Neural cell (in vitro differentiated cells): ENCODE data around the gene TSPAN32.

ENCODE experiments used
- CTCF ChIP-seq: fragments of 450-650 bp; IDR thresholded peaks from 2 replicates; pipeline ENCODE4 v1.5.1; 2014; ENCODE audit warnings: antibody characterized with exemption, mild to moderate bottlenecking, moderate library complexity; ENCODE audit not compliant: poor library complexity, severe bottlenecking
- EZH2 ChIP-seq: fragments of 200-600, 300-800 bp; shearing (Covaris generic), sonication (generic); IDR thresholded peaks from 2 replicates; pipeline ENCODE4 v1.6.1; 2014; ENCODE audit warnings: antibody characterized with exemption, low read length, borderline replicate concordance, mild to moderate bottlenecking; ENCODE audit not compliant: insufficient read depth, poor library complexity, severe bottlenecking
- SMC3 ChIP-seq: fragments of 450-650 bp; conservative IDR thresholded peaks from 2 replicates; pipeline ENCODE4 v1.6.1; 2014; ENCODE audit warnings: antibody characterized with exemption, mild to moderate bottlenecking, moderate library complexity; ENCODE audit not compliant: poor library complexity

- TF ChIP-seq CTCF (no peak), EZH2 (no peak), SMC3 (no peak)
These were observed 26.2 kb downstream of the TSPAN32 start for GRCh38 chr11:2328021-2328420.
